NCI-H1105 treated with DMSO at 0.1 percent for 48 hours (cell line): ENCODE data around the gene GPX4.

ENCODE experiments used
- DNase-seq: peaks from one replicate; lab custom pipeline; 2025; lab: John Stamatoyannopoulos, UW

The GPX4 gene

GRCh38 chr19:1103708-1104310 lies at the start of gene GPX4:
TSS of gene GPX4 (plus strand) at chr19:1103994. CDS start at chr19:1104044, 50 bp downstream.
- peak; percentile 97 for DNase-seq

GRCh38 chr19:1054102-1055027 lies 49.4 kb upstream of the GPX4 start:
- no peak for DNase-seq

- no peak for DNase-seq
These were observed 48.8 kb upstream of the GPX4 start for GRCh38 chr19:1055028-1055425.

- DNase-seq = no peak
These were observed 47.7 kb upstream of the GPX4 start for GRCh38 chr19:1055886-1056620.

- no peak for DNase-seq
These were observed 46.5 kb upstream of the GPX4 start for GRCh38 chr19:1057176-1057855.

- no peak for DNase-seq
These were observed 45.7 kb upstream of the GPX4 start for GRCh38 chr19:1058112-1058511.

DNA sequence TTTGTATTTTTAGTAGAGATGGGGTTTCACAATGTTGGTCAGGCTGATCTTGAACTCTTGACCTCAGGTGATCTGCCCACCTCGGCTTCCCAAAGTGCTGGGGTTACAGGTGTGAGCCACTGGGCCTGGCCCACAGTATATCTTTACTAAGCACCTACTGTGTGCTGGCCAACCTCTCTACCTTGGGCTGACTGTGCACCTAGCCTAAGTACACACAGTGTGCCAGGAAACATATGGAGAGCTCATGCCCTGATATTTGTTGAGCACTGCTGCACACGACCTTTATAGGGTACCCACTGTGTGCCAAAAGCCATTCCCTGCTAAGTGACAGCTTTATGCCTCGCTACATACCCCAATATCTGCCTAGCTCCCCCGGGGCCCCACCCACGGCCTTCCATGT lies 43.1 kb upstream of the GPX4 start:
- DNase-seq = no peak

GRCh38 chr19:1061987-1062386 lies 41.8 kb upstream of the GPX4 start:
- no peak for DNase-seq

GRCh38 chr19:1062387-1063029 lies 41.3 kb upstream of the GPX4 start:
- no peak for DNase-seq

GRCh38 chr19:1063030-1063908 lies 40.5 kb upstream of the GPX4 start:
- DNase-seq = no peak

- no peak for DNase-seq
These were observed 39.7 kb upstream of the GPX4 start for GRCh38 chr19:1063909-1064660.

DNA sequence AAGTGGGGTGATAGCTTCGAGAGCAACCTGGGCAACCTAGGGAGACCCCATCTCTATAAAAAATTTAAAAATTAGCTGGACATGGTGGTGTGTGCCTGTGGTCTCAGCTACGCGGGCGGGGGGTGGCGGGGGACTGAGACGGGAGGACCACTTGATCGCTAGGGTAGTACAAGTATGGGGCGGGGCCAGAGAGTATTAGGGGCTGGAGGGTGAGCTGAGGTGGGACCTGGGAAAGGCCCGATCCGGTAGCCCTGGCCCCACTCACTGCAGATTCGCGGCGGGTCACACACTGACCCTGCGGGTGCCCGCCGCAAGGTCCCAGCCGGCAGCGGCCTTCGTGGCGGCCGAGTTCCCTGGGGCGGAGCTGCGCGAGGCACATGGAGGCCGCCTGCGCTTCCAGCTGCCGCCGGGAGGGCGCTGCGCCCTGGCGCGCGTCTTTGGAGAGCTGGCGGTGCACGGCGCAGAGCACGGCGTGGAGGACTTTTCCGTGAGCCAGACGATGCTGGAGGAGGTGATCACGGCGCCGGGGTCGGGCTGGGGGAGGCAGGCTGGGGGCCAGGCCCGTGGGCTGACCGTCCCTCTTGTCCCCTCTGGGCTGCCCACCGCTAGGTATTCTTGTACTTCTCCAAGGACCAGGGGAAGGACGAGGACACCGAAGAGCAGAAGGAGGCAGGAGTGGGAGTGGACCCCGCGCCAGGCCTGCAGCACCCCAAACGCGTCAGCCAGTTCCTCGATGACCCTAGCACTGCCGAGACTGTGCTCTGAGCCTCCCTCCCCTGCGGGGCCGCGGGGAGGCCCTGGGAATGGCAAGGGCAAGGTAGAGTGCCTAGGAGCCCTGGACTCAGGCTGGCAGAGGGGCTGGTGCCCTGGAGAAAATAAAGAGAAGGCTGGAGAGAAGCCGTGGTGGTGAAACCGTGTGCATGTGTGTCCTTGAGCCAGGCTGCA lies 38.9 kb upstream of the GPX4 start:
- DNase-seq = peak; percentile 54

- no peak for DNase-seq
These were observed 38.1 kb upstream of the GPX4 start for GRCh38 chr19:1065606-1066109.

DNA sequence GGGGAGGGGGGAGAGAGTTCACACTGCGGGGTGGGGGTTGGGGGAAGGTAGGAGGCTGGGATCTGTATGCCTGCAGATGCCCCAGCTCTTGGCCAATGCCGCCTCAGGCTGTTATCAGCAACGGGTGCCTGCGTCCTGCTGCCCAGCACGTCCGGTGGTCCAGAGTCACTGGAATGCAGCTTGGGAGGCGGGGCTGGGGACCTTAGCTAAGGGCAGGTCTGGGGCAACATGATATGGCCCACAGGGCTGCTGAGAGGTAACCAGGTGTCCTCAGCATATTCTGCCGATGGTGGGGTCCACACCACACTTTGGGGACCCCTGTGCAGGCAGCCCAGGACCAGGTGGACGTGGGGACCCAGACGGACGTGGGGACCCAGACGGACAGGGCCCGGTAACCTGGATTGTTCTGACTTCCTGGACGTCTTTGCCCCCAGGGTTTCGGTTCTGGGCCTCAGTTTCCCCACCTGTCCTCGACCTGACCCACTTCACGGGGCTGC lies 37.5 kb upstream of the GPX4 start:
- DNase-seq = no peak

DNA sequence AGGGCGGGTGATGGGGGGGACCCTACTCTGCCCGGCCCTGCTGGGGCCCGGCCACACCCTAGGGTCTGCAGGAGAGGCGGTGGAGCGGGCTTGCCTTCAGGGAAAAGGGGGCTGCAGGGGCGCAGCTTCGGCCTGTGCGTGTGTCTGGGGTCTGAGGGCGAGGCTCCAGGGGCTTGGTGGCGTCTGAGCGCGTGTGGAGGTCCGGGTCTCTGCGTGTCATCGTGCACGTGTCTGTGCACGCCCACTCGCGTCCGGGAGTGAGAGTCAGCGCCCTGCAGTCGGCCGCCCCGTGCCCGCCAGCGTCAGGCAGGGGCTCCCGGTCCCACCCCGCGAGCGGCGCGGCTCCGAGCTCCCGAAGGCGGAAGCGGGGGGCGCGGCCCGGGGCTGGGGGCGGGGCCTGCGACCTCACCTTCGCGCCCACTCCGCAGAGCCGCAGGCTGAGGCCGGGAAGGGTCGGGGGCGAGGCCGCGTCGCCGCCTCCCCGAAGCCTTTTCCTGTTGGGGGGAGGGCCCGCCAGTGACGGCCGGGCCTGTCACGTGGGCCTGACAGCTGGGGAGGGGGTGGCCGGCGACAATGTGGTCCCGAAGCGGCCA lies 37.0 kb upstream of the GPX4 start, which contains the start of gene ARHGAP45:
TSS of gene ARHGAP45 (plus strand) at position 420 of the 593 bp plus-strand sequence. CDS start 239 bp downstream, outside the sequence.
- DNase-seq = no peak

DNA sequence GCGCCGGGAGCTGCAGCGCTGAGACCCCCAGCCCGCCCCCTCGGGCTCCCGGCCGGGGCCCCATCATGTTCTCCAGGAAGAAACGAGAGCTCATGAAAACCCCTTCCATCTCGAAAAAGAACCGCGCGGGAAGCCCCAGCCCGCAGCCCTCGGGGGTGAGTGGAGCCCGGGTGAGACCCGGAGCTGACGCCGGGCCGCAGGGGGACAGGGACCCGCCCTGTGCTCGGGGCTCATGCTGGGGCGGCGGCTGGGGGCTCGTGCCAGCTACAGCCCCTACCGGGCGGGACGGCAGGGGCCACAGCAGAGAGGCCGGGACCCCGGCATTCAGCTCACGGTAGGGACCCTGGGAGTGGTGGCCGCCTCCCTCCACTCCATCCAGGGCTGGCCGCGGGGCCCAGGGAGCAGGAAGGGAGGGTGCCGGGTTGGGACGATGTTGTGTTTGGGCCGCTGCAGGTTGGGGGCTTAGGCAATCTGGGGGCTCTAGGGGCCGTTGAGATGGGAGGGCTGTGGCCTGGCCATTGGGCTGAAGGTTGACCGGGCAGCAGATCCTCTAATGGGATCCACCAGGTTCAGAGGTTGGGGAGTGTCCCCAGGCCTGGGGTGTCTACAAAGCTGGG lies 36.3 kb upstream of the GPX4 start:
- DNase-seq = no peak
